Measurements from ENCODE around the gene AHSG.

- TF ChIP-seq, protein P1, sequence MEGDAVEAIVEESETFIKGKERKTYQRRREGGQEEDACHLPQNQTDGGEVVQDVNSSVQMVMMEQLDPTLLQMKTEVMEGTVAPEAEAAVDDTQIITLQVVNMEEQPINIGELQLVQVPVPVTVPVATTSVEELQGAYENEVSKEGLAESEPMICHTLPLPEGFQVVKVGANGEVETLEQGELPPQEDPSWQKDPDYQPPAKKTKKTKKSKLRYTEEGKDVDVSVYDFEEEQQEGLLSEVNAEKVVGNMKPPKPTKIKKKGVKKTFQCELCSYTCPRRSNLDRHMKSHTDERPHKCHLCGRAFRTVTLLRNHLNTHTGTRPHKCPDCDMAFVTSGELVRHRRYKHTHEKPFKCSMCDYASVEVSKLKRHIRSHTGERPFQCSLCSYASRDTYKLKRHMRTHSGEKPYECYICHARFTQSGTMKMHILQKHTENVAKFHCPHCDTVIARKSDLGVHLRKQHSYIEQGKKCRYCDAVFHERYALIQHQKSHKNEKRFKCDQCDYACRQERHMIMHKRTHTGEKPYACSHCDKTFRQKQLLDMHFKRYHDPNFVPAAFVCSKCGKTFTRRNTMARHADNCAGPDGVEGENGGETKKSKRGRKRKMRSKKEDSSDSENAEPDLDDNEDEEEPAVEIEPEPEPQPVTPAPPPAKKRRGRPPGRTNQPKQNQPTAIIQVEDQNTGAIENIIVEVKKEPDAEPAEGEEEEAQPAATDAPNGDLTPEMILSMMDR (conservative IDR thresholded peaks at IDR 0.05; ENCODE audit: low read length) = no peak
- no peak for TF ChIP-seq EZH2phosphoT487 (IDR thresholded peaks at IDR 0.05; ENCODE audit: borderline replicate concordance)
These were observed 3.4 kb downstream of the AHSG start for GRCh38 chr3:186616299-186616617.

Data from Loucy (cell line).